Activated T-cell treated with anti-CD3 and anti-CD28 coated beads, Interleukin-2, amount 50 U/mL, for 24 hours (primary cell): ENCODE results near the gene DDAH1.

Experiments used
- DNase-seq: peaks from one replicate; pipeline ENCODE4 v3.0.0-alpha.2; 2020
- H3K27ac Mint-ChIP-seq: 2 replicates; pipeline ENCODE4 v1.8.0; 2020; ENCODE audit warnings: mild to moderate bottlenecking, mixed read lengths
- H3K27me3 Mint-ChIP-seq: 2 replicates; pipeline ENCODE4 v1.8.0; 2020; ENCODE audit warnings: mixed read lengths
- H3K36me3 Mint-ChIP-seq: 2 replicates; pipeline ENCODE4 v1.8.0; 2020; ENCODE audit warnings: low read depth, mixed read lengths
- H3K4me1 Mint-ChIP-seq: 2 replicates; pipeline ENCODE4 v1.8.0; 2020; ENCODE audit warnings: low read depth, mixed read lengths
- H3K4me3 Mint-ChIP-seq: 2 replicates; pipeline ENCODE4 v1.8.0; 2020; ENCODE audit warnings: mild to moderate bottlenecking, moderate library complexity, mixed read lengths
- H3K9me3 Mint-ChIP-seq: 2 replicates; pipeline ENCODE4 v1.8.0; 2020; ENCODE audit warnings: mixed read lengths

Gene DDAH1

GRCh38 chr1:85438353-85438752 lies 26.6 kb downstream of the DDAH1 start:
- Mint-ChIP-seq H3K27me3 (peaks cover 7% of the 10 kb centered on the region), H3K4me3 (no peak overlapping the region), H3K36me3 (no peaks in the 10 kb centered on the region), H3K4me1 (no peaks in the 10 kb centered on the region), H3K27ac (no peak overlapping the region), H3K9me3 (no peaks in the 10 kb centered on the region)
- no peak for DNase-seq

- Mint-ChIP-seq H3K4me3 (no peak overlapping the region), H3K27ac (no peak overlapping the region), H3K36me3 (no peaks in the 10 kb centered on the region), H3K9me3 (no peaks in the 10 kb centered on the region), H3K27me3 (peaks cover 7% of the 10 kb centered on the region), H3K4me1 (no peaks in the 10 kb centered on the region)
- no peak for DNase-seq
Observed at GRCh38 chr1:85437139-85437538, 27.8 kb downstream of the DDAH1 start.

GRCh38 chr1:85433096-85433495 lies 31.9 kb downstream of the DDAH1 start:
- Mint-ChIP-seq H3K4me3 (no peak overlapping the region), H3K9me3 (no peaks in the 10 kb centered on the region), H3K27ac (no peak overlapping the region), H3K36me3 (no peaks in the 10 kb centered on the region), H3K27me3 (peaks cover 14% of the 10 kb centered on the region), H3K4me1 (no peaks in the 10 kb centered on the region)
- no peak for DNase-seq

GRCh38 chr1:85428471-85429089 lies 36.4 kb downstream of the DDAH1 start:
- Mint-ChIP-seq H3K27me3 (peaks cover 16% of the 10 kb centered on the region), H3K4me1 (no peaks in the 10 kb centered on the region), H3K36me3 (no peaks in the 10 kb centered on the region), H3K4me3 (no peak overlapping the region), H3K27ac (no peak overlapping the region), H3K9me3 (no peaks in the 10 kb centered on the region)
- no peak for DNase-seq

GRCh38 chr1:85427849-85428248 lies 37.1 kb downstream of the DDAH1 start:
- no peaks in the 10 kb centered on the region for H3K4me1 Mint-ChIP-seq
- no peak overlapping the region for H3K4me3 Mint-ChIP-seq
- H3K9me3 Mint-ChIP-seq = no peaks in the 10 kb centered on the region
- peaks cover 21% of the 10 kb centered on the region for H3K27me3 Mint-ChIP-seq
- DNase-seq = no peak
- no peaks in the 10 kb centered on the region for H3K36me3 Mint-ChIP-seq
- H3K27ac Mint-ChIP-seq = no peak overlapping the region

- H3K36me3 Mint-ChIP-seq = no peaks in the 10 kb centered on the region
- no peak overlapping the region for H3K4me3 Mint-ChIP-seq
- peaks cover 21% of the 10 kb centered on the region for H3K27me3 Mint-ChIP-seq
- no peak overlapping the region for H3K27ac Mint-ChIP-seq
- DNase-seq = no peak
- H3K4me1 Mint-ChIP-seq = no peaks in the 10 kb centered on the region
- no peaks in the 10 kb centered on the region for H3K9me3 Mint-ChIP-seq
Observed at GRCh38 chr1:85427331-85427730, 37.6 kb downstream of the DDAH1 start.

GRCh38 chr1:85421179-85421578 lies 43.8 kb downstream of the DDAH1 start:
- no peak for DNase-seq
- Mint-ChIP-seq H3K27ac (no peak overlapping the region), H3K9me3 (peaks cover 6% of the 10 kb centered on the region), H3K4me1 (no peaks in the 10 kb centered on the region), H3K27me3 (peaks cover 6% of the 10 kb centered on the region), H3K4me3 (no peak overlapping the region), H3K36me3 (no peaks in the 10 kb centered on the region)

- Mint-ChIP-seq H3K9me3 (peaks cover 6% of the 10 kb centered on the region), H3K27me3 (peaks cover 6% of the 10 kb centered on the region), H3K4me1 (no peaks in the 10 kb centered on the region), H3K27ac (no peak overlapping the region), H3K4me3 (no peak overlapping the region), H3K36me3 (no peaks in the 10 kb centered on the region)
- no peak for DNase-seq
Observed at GRCh38 chr1:85420199-85420598, 44.8 kb downstream of the DDAH1 start.

- no peak for DNase-seq
- Mint-ChIP-seq H3K27ac (no peak overlapping the region), H3K4me1 (no peaks in the 10 kb centered on the region), H3K4me3 (no peak overlapping the region), H3K27me3 (no peaks in the 10 kb centered on the region), H3K9me3 (peaks cover 6% of the 10 kb centered on the region), H3K36me3 (no peaks in the 10 kb centered on the region)
Observed at GRCh38 chr1:85417876-85418275, 47.1 kb downstream of the DDAH1 start.

- no peak for DNase-seq
Observed at GRCh38 chr1:85417017-85417416, 47.9 kb downstream of the DDAH1 start.

GRCh38 chr1:85413169-85413568 lies 51.8 kb downstream of the DDAH1 start:
- Mint-ChIP-seq H3K4me1 (no peaks in the 10 kb centered on the region), H3K9me3 (no peaks in the 10 kb centered on the region), H3K4me3 (no peak overlapping the region), H3K36me3 (no peaks in the 10 kb centered on the region), H3K27ac (no peak overlapping the region), H3K27me3 (no peaks in the 10 kb centered on the region)
- DNase-seq = no peak

More at GRCh38 chr1:85417017-85417416, 47.9 kb downstream of the DDAH1 start:
- H3K4me1 Mint-ChIP-seq = no peaks in the 10 kb centered on the region
- no peaks in the 10 kb centered on the region for H3K36me3 Mint-ChIP-seq
- peaks cover 6% of the 10 kb centered on the region for H3K9me3 Mint-ChIP-seq
- H3K27me3 Mint-ChIP-seq = no peaks in the 10 kb centered on the region
- H3K4me3 Mint-ChIP-seq = no peak overlapping the region
- no peak overlapping the region for H3K27ac Mint-ChIP-seq

GRCh38 chr1:85411567-85412305 lies 53.2 kb downstream of the DDAH1 start:
- Mint-ChIP-seq H3K27ac (no peak overlapping the region), H3K4me1 (no peaks in the 10 kb centered on the region), H3K4me3 (no peak overlapping the region), H3K27me3 (no peaks in the 10 kb centered on the region), H3K36me3 (no peaks in the 10 kb centered on the region), H3K9me3 (no peaks in the 10 kb centered on the region)
- DNase-seq = no peak

- Mint-ChIP-seq H3K27ac (no peak overlapping the region), H3K36me3 (no peaks in the 10 kb centered on the region), H3K27me3 (no peaks in the 10 kb centered on the region), H3K9me3 (no peaks in the 10 kb centered on the region), H3K4me1 (no peaks in the 10 kb centered on the region), H3K4me3 (no peak overlapping the region)
- no peak for DNase-seq
Observed at GRCh38 chr1:85409516-85409915, 55.4 kb downstream of the DDAH1 start.

- H3K9me3 Mint-ChIP-seq = no peaks in the 10 kb centered on the region
- H3K4me1 Mint-ChIP-seq = no peaks in the 10 kb centered on the region
- H3K4me3 Mint-ChIP-seq = no peak overlapping the region
- H3K27me3 Mint-ChIP-seq = no peaks in the 10 kb centered on the region
- no peak for DNase-seq
- H3K27ac Mint-ChIP-seq = no peak overlapping the region
- no peaks in the 10 kb centered on the region for H3K36me3 Mint-ChIP-seq
Observed at GRCh38 chr1:85407746-85408377, 57.1 kb downstream of the DDAH1 start.

- DNase-seq = no peak
- H3K36me3 Mint-ChIP-seq = no peaks in the 10 kb centered on the region
- H3K4me1 Mint-ChIP-seq = no peaks in the 10 kb centered on the region
- no peak overlapping the region for H3K27ac Mint-ChIP-seq
- H3K4me3 Mint-ChIP-seq = no peak overlapping the region
- H3K27me3 Mint-ChIP-seq = no peaks in the 10 kb centered on the region
- H3K9me3 Mint-ChIP-seq = no peaks in the 10 kb centered on the region
Observed at GRCh38 chr1:85406887-85407533, 57.9 kb downstream of the DDAH1 start.
